ENCODE results near the gene TSGA10IP.

TSGA10IP gene

DNA sequence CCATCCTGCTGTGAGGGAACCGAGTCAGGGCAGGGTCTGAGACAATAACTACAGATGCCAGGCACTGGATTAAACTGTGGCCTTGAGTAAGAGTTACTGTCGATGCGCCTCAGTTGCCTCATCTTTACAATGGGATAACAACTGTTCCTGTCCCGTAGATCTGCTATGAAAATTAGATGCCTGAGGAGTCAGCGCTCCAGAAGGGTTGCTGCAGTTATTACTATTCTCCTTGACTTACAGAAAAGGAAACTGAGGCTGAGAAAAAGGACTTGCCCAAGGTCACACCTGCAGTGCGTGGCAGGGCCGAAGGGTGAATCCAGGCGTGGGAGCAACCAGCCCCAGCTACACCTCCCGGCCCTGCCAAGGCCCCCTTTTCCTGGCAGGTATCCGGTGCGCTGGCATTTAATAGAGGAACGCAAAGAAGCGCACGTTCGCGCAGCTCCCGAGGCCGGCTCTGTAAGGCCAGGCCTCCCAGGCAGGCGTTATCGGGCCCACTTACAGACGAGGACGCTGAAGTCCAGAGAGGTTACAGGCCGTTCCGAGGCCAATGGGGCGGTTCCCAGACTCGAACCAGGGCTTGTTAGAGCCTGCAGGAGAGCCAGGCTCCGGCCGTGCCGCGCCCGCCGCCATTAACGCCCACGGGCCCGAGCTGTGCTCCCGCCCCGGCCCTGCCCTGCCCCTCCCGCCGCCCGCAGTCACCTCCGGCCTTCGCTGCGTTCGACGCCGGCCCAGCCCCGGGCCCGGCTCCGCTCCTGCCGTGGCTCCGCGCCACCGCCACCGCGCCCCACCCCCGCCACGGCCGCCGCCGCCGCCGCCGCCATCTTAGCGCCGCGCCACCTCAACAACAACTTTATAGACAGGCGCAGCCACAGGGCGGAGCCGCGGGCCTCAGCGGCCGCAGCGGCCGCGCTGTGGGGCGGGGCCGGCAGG is 26.8 kb upstream of the TSGA10IP start, which contains the start of gene C11orf68:
TSS of gene C11orf68 (minus strand) at position 852 of the 930 bp plus-strand sequence. CDS start at position 821, 31 bp downstream.
- DNase-seq, result no peak

DNA sequence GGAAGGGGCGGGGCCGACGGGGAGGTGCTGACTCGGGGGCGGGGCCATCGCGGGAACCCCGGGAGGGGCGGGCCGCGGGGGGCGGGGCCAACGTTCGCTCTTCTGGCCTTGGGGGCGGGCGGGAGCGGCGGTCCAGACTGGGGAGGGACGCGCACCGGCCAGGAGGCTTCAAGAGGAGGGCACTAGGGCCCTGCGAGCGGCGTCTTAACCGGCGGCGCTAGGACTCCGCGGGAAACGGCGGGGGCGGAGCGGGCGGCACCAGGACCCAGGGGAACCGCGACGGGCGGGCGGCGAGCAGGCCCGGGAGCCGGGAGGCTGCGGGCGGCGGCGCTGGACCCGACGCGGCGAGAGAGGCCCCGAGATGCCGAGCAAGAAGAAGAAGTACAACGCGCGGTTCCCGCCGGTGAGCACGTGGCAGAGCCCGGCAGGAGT is 26.1 kb upstream of the TSGA10IP start, which contains the start of gene DRAP1:
TSS of gene DRAP1 (plus strand) at position 286 of the 432 bp plus-strand sequence. CDS start at position 362, 76 bp downstream.
- DNase-seq, result peak; percentile 100

DNA sequence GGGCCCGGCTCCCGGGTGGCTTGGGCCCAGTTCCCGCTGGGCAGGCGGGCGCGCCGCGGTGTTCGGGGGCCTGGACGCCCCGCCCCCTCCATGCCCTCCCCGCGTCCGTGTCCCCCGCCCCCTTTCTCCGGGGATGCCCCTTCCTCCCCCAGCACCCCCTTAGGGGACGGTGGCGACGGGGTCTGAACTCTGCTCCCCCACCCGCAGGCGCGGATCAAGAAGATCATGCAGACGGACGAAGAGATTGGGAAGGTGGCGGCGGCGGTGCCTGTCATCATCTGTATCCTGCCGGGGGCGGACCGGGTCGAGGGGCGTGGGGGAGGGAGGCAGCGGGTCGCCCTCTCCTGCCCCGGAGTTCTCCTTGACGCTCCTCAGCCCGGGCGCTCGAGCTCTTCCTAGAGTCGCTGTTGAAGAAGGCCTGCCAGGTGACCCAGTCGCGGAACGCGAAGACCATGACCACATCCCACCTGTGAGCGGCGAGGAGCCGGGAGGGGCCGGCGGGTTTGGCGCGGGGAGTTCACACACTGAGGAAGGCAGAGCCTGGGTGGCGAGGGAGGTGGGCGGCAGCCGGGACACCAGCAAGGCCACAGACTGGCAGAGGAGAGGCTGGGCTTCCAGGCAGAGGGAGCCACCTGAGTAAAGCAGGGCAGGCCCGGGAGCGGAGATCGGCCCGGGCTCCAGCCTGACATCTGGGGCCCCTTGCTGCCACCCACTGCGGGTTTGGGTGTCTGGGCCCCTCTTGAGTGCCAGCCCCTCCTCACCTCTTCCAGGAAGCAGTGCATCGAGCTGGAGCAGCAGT is 25.5 kb upstream of the TSGA10IP start:
- DNase-seq, result peak; percentile 70

DNA sequence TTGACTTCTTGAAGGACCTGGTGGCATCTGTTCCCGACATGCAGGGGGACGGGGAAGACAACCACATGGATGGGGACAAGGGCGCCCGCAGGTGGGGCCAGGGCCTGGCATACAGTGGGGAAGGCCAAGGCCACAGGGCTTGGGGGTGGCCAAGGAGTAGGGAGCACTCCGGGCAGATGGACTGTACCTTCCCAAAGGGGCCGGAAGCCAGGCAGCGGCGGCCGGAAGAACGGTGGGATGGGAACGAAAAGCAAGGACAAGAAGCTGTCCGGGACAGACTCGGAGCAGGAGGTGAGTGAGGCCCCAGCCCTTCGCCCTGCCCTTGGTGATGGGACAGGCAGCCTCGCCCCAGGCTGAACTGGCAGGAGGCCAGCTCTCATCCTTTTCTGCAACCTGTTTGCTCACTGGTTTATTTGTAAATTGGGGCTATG is 24.9 kb upstream of the TSGA10IP start:
- DNase-seq, result no peak

DNA sequence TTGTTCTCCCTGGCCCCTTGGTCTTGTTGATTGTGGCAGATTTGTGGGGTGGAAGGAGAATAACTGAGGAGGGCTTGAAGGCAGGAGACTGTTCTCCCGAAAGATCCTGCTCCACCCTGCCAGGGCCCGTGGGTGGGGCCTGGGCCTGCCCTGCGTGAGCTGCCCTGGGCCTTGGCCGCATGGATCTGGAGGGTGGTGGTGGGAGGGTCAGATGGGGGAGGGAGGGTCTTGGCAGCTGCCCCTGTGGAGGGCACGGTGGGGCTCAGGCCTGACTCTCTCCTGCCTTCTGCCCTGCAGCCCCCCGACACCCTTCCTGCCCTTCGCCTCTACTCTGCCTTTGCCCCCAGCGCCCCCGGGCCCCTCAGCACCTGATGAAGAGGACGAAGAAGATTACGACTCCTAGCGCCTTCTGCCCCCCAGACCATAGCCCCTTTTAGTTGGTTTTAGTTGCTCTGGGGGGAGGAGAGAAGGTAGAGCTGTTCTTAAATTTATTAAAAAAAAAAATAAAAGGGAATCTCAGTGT is 24.2 kb upstream of the TSGA10IP start:
- DNase-seq, result no peak

DNA sequence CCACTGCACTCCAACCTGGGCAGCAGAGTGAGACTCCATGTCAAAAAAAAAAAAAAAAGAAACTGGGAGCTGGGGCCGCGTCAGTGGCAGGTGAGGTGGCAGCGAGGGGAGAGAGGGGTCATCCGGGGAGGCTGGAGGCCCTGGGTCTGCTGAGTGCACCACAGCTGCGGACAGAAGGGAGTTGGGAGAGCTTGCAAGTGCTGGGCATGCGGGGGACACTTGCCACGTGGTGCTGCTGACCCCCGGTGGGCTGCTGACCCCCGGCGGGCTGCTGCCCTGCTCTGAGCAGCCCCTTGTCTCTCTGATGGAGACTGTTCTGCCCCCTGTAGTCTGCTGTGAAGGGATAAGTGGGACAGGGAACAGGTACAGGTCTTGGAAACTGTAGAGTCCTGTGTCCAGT is 23.4 kb upstream of the TSGA10IP start:
- DNase-seq, result no peak

DNA sequence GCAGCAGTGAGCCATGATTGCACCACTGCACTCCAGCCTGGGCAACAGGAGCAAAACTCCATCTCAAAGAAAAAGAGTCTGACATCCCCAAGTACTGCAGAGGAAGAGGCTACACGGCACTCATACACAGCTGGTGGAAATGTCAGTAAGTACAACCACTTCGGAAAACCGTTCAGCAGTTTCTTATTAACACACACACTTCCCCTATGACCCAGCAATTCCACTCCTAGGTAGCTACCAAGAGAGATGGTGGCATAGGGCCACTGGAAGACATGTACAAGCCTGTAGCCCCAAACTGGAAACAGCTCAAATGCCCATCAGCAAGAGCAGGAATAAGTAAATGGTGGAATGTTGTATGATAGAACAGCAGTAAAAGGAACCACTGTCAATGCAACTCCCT is 22.7 kb upstream of the TSGA10IP start:
- DNase-seq, result no peak

DNA sequence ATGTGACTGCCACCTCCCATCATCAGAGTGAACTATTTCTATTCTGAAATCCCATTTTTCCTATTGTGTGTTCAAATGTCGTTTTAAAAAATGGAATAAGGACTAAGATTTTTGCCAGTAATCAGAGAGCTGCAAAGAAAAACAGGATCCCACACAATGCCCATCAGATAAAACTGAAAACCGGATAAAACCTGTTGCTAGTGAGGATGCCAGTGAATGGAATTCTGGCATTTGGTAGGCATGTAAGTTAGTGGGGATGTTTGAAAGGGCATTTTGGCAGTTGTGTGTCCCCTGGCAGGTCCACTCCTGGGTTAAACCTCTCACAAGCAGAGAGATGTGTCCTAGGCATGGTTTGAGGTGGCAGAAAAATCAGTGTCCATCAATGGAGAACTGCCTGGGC is 19.9 kb upstream of the TSGA10IP start:
- no peak for DNase-seq

DNA sequence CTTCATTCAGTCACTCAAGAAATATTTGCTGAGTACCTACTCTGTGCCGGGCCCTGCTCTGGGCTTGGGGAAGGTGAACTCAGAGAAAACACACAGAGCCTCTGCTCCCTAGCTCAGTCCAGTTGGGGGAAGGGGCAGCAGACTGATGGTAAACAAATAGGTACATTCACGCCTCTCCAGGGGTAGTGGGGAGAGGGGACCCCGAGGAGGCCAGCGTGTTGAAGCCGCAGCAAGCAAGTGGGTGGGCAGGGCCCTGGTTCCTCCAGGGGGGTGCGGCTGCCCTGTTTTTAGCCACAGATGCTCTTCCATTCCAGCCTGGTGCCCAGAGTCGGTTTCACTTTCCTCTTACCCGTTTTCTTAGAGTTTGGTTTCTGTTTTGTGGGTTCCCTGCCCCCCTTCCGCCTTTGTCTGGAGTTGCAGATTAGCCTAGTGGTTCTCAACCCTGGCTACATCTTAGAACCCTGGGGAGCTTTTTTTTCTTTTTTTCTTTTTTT is 17.3 kb upstream of the TSGA10IP start:
- DNase-seq, result peak; percentile 87

DNA sequence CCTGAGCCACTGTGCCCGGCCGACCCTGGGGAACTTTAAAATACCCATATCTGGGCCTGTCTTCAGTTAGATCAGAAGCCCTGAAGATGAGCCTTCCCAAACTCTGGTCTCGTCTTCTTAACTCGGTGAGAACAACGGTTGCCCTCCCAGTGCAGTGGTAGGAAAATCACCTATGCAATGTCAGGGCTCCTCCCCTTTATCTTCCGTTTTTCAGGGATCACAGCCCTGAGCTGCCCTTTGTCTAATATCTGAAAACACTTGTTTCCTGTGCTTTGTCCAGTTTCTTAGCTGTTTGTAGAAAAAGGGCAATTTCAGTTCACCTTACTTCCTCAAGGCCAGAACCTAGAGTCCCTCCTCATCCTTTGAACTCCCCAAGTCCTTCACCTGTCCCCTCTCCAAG is 16.6 kb upstream of the TSGA10IP start:
- DNase-seq, result peak; percentile 17

DNA sequence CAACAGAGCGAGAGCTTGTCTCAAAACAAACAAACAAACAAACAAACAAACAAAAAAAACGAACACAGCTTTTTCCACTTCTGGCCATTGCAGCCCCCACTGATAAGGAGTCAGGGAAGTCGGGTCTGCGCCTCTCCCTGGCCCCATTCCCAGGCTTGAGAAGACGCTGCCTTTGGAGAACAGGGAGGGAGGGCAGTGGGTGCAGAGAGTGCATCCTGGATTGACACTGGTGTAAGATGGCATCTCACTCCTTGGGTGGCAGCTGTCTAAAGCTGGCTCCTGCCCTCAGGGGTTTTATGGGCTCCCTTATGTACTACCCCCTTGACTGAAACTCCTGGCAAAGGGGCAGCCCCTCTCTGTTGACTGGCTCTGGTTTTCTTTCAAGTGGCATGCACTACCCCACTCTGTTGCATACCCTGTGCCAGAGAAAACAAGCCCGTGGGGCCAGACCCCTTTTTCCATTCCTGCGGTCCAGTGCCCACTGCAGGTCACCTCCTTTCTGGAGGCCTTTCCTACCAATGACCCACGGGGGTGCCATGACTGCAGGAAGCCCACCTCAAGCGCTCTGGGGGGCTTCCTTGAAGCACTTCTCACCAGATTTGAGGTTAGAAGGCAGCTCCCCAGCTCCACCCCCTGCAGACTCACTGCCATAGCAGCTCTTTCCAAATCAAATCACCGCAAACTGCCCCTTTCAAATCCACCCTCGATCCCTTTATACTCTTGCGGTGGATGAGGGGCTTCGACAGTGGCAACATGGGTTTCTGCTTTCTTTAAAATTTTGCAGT is 13.3 kb upstream of the TSGA10IP start:
- no peak for DNase-seq

DNA sequence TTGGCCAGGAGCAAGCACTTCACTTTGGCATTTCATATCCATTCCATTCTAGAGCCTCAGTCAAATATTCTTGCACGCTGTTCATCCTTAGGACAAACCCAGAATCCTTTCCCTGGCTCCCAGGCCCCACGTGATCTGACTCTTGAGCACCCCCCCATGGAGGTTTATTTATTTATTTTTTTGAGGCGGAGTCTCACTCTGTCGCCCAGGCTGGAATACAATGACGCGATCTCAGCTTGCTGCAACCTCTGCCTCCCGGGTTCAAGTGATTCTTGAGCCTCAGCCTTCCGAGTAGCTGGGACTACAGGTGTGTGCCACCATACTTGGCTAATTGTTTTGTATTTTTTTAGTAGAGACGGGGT is 12.7 kb upstream of the TSGA10IP start:
- no peak for DNase-seq

DNA sequence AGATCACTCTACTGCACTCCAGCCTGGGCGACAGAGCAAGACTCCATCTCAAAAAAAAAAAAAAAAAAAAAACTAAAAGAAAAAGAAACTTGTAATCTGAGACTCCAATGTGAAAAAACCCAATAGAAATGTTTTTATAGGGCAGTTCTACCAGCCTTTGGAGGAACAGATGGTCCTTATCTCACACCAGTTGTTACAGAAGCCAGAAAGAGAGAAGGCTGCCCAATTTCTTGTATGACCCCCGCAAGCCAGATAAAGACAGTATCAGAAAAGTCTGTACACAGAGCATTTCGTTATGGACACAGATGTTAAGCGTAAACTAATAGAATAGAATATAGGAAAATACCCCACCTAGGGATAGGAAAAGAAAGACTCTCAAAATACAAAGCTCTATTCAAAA is 11.3 kb upstream of the TSGA10IP start:
- no peak for DNase-seq

DNA sequence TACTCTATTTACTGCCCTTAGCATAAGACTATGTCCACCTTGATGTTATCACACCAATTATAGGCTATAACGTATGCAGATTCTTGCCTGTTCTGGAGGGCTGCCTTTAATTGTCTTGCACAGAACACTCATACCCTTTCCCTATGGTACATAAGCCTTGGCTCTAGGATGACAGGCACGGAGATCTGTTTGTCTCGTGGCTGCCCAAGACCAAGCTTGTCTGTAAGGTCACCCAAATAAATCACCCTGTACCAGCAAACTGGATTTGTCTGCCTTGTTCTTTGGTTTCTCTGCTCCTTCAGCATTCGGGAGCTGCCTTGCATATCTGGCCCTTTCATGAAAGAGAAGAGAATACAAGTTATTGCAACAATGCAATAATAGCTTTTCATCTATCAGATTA is 7.5 kb upstream of the TSGA10IP start:
- DNase-seq, result no peak

DNA sequence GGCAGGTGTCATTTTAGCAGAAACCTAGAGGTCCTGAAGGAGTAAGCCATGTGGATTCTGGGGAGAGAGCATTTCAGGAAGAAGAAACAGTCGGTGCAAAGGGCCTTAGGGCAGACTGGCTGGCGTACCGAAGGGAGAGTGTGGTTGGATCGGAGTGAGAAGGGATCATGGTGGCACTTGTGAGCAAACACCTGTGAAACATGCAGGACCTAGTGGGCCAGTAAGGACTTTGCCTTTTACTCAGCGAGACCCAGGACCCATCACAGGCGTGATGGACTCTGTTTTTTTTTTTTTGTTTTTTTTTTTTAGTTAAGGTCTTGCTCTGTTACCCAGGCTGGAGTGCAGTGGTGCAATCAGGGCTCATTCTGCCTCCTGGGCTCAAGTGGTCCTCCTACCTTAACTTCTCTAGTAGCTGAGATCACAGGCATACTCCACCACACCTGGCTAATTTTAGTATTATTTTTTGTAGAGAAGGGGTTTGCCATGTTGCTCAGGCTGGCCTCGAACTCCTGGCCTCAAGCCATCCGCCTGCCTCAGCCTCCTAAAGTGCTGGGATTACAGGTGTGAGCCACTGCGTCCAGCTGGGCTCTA is 3.5 kb upstream of the TSGA10IP start:
- DNase-seq, result no peak

DNA sequence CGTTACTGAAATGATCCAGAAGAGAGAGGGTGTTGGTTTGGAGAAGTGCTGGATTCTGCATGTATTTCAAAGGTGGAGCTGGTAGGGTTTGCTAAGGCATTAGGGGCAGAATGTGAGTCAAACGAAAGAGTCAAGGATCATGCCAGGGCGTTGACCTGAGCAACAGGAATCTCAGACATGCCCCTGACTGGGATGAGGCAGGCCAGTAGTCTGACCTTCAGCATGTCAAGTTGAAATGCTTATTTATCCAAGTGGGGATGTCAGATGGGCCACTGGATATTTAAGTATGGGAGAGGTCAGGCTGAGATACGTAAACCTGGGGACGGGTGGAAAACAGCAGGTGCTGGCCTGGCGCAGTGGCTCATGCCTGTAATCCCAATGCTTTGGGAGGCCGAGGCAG is 2.7 kb upstream of the TSGA10IP start:
- no peak for DNase-seq

DNA sequence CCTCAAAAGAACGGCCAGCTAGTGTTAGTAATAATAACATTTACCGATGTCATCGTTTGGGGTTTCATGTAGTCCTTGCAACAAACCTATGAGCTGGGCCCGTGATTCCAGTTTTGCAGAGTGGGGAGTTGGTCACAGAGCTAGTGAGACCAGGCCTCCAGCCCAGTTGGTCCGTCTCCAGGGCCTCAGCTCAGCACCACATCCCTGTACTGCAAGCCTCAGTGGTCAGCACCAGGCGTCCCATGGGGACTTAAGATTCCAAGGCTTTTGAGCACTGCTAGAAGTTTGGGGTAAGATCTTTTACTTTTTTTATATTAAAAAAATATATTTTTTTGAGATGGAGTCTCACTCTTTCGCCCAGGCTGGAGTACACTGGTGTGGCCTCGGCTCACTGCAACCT is 1.1 kb upstream of the TSGA10IP start:
- no peak for DNase-seq

DNA sequence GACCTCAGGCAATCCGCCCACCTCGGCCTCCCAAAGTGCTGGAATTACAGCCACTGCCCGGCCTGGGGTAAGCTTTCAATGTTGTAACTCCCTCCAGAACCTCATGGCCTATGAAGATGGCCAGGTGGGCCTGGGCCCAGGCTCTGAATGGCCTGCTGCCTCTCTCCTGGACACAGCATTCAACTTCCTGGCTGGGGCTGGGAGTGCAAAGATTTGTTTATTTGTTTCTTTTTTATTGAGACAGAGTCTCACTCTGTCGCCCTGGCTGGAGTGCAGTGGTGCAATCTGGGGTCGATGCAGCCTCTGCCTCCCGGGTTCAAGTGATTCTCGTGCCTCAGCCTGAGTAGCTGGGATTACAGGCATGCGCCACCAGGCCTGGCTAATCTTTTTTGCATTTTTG is 513 bp upstream of the TSGA10IP start:
- DNase-seq, result no peak

DNA sequence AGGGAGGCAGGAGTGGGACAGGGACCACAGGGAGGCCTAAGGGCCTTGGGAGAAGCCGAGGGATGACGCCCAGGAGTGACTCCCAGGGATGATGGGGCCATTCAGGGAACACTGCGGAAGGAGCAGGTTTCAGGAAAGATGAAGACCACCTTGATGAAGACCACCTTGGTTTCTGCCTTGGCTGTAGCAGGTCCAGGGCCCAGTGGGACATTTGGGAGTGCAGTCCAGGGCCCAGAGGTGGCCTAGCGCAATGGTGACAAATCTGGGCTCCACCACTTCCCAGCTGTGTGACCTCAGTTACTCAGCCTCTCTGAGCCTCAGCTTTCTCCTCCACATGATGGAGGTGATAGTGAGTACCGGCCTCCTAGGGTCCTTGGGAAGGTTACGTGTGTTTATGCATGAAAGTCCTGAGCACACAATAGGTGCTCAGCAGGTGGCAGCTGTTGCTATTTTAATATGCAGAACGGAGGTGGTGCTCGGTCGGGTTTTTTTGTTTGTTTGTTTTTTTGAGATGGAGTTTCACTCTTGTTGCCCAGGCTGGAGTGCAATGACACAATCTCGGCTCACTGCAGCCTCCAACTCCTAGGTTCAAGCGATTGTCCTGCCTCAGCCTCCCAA is 770 bp downstream of the TSGA10IP start:
- no peak for DNase-seq

DNA sequence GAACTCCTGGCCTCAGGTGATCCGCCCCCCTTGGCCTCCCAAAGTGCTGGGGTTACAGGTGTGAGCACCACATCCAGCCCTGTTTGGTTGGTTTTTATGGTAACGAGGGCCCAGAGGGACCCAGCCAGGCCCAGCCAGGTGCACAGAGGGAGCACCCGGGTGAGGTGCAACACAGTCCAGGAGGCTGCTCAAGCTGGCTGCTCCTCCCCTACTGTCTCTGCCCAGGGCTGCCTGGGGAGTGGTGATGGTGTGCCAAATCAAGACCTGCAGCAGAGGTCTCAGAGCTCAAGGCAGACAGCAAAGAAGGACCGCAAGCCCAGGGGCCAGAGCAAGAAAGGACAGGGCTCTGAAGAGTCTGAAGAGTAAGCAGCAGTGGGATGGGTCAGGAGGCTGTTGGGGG is 1.4 kb downstream of the TSGA10IP start:
- no peak for DNase-seq

DNA sequence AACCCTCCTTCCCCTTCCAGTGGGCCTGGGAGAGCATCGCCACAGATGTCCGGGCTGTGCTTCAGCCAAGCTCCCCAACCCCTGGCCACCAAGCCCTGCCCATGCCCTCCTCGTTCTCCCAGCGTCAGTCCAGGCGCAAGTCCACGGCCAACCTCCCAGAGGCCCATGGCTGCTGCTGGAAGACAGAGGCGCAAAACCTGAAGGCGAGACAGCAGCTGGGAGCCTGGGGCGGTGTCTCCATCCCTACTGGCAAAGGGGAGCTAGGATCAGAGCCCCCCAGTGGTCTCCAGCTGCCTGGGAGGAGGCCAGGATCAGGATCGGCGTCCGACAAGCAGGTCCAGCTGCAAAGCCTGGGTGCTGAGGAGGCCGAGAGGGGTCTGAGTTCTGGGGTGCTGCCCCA is 1.9 kb downstream of the TSGA10IP start:
- DNase-seq, result no peak

Data from CD4-positive, alpha-beta T cell treated with Interleukin-17A for 4 hours (primary cell).